Cardiac fibroblast (primary cell): ENCODE data around the gene PIP4K2A.

Experiments used
- DNase-seq, 2 donors: peaks; one replicate each; pipeline versions ENCODE4 v3.0.0 to v3.0.0-alpha.2; 2010; ENCODE audit warnings: low read depth in 2 of 2
- H3K4me3 ChIP-seq, 2 donors: replicated peaks in 1 of 2; 1 replicate in 1 of 2; 2 replicates in 1 of 2; pipeline ENCODE4 v1.5.1; 2011; ENCODE audit warnings: low read depth in 2 of 2, low read length in 2 of 2, mild to moderate bottlenecking in 2 of 2, moderate library complexity in 1 of 2
- CTCF ChIP-seq: IDR thresholded peaks from one replicate; pipeline ENCODE4 v1.5.1; 2011; ENCODE audit warnings: low read depth, mild to moderate bottlenecking, low read length, inconsistent platforms

Gene PIP4K2A

GRCh38 chr10:22647244-22647643 is 67.1 kb downstream of the PIP4K2A start:
- TF ChIP-seq CTCF: no peak
- no peak overlapping the region for H3K4me3 ChIP-seq
- no peak for DNase-seq

- no peak overlapping the region for H3K4me3 ChIP-seq
- no peak for DNase-seq
- no peak for TF ChIP-seq CTCF
These were observed 68.0 kb downstream of the PIP4K2A start for GRCh38 chr10:22646388-22646853.

GRCh38 chr10:22644222-22644621 is 70.2 kb downstream of the PIP4K2A start:
- TF ChIP-seq CTCF: no peak
- no peak for DNase-seq
- no peak overlapping the region for H3K4me3 ChIP-seq

- no peak overlapping the region for H3K4me3 ChIP-seq
- TF ChIP-seq CTCF: no peak
- DNase-seq: no peak
These were observed 70.6 kb downstream of the PIP4K2A start for GRCh38 chr10:22643775-22644174.

- H3K4me3 ChIP-seq: no peak overlapping the region
- no peak for DNase-seq
- TF ChIP-seq CTCF: no peak
These were observed 71.3 kb downstream of the PIP4K2A start for GRCh38 chr10:22643116-22643515.

- no peak for DNase-seq
- H3K4me3 ChIP-seq: no peak overlapping the region
- no peak for TF ChIP-seq CTCF
These were observed 72.6 kb downstream of the PIP4K2A start for GRCh38 chr10:22641743-22642142.

GRCh38 chr10:22640359-22640758 is 74.0 kb downstream of the PIP4K2A start:
- no peak for DNase-seq
- no peak for TF ChIP-seq CTCF
- no peak overlapping the region for H3K4me3 ChIP-seq
